K562 (cell line): ENCODE results near the gene NOS1. TPM values are rescaled to one million over a fixed set of nuclear protein-coding genes. Genes with fewer than 3 reads are reported as not detected.
A peak's percentile ranks its signal among the peaks of the same experiment; 100 is the strongest.

ENCODE experiments used
- ATAC-seq: fragments of 200-7000 bp; cut with Tn5 transposase; 3 replicates; pipeline ENCODE4 v1.9.1; 2020; ENCODE audit warnings: moderate library complexity
- BruUV-seq: library from RNA; stranded (reverse); fragments of 400-500 nt; replicated peaks from 2 replicates; lab custom pipeline; 2021; lab: Mats Ljungman, UMichigan
- CTCF ChIA-PET: fragments of 300-600 bp; formaldehyde crosslinking; extraction: SDS; loops from one replicate; lab custom pipeline; 2021; ENCODE audit warnings: low intra/inter-chr PET ratio; lab: Yijun Ruan, JAX
- POLR2A ChIA-PET: fragments of 300-600, 350-650 bp; sonication (Branson Sonifier 250); formaldehyde crosslinking; extraction: SDS; loops from one replicate; lab custom pipeline; 2021; ENCODE audit warnings: antibody characterized with exemption, inconsistent platforms; lab: Yijun Ruan, JAX
- DNase-seq, 4 experiments: peaks; one replicate each; pipeline versions ENCODE4 v3.0.0 to v3.0.0-alpha.2; 2011 to 2018; ENCODE audit warnings: low spot score in 3 of 4, mixed read lengths in 3 of 4; ENCODE audit errors: extremely low read depth in 1 of 4
- FAIRE-seq: peaks from 2 replicates; lab custom pipeline; 2011; peaks lifted over from hg19 to GRCh38; lab: Jason Lieb, UNC
- H2AFZ ChIP-seq: 2 replicates; pipeline ENCODE4 v1.6.0; 2011; ENCODE audit warnings: low read depth, low read length, control low read depth, inconsistent platforms
- H3K27ac ChIP-seq: fragments of 200-600 bp; 3 replicates; pipeline ENCODE4 v1.8.0; 2011; ENCODE audit warnings: low read depth, mild to moderate bottlenecking, control low read depth, inconsistent platforms, low read length, moderate library complexity, mixed read lengths; ENCODE audit errors: extremely low read depth
- H3K27me3 ChIP-seq, 2 experiments: fragments of 300-600 bp in 1 of 2; 2 replicates in 1 of 2; 3 replicates in 1 of 2; pipeline versions ENCODE4 v1.6.0 to v1.8.0; 2011; ENCODE audit warnings: inconsistent platforms in 2 of 2, low read length in 2 of 2, mild to moderate bottlenecking in 1 of 2, mixed read lengths in 1 of 2, moderate library complexity in 1 of 2; ENCODE audit not compliant: control insufficient read depth in 2 of 2, insufficient read depth in 2 of 2
- H3K36me3 ChIP-seq: fragments of 300-600 bp; 3 replicates; pipeline ENCODE4 v1.8.0; 2011; ENCODE audit warnings: mild to moderate bottlenecking, low read length, inconsistent platforms; ENCODE audit not compliant: control insufficient read depth, insufficient read depth
- H3K4me1 ChIP-seq, 2 experiments: fragments of 200-600 bp in 1 of 2; replicated peaks in 1 of 2; 2 replicates in 1 of 2; 3 replicates in 1 of 2; pipeline versions ENCODE4 v1.5.1 to v1.8.0; 2011; ENCODE audit warnings: inconsistent platforms in 2 of 2, low read length in 2 of 2, mild to moderate bottlenecking in 1 of 2, mixed read lengths in 1 of 2, moderate library complexity in 1 of 2; ENCODE audit not compliant: control insufficient read depth in 2 of 2, insufficient read depth in 2 of 2
- H3K4me2 ChIP-seq: 2 replicates; pipeline ENCODE4 v1.6.1; 2011; ENCODE audit warnings: low read length, control low read depth, inconsistent platforms, mixed read lengths; ENCODE audit not compliant: insufficient read depth
- H3K4me3 ChIP-seq: fragments of 200-600 bp; sonication (generic), shearing (Covaris generic); 2 replicates; pipeline ENCODE4 v1.5.1; 2016; ENCODE audit warnings: control low read depth, inconsistent platforms
- H3K79me2 ChIP-seq: fragments of 200-600 bp; 3 replicates; pipeline ENCODE4 v1.8.0; 2011; ENCODE audit warnings: low read length, inconsistent platforms; ENCODE audit not compliant: control insufficient read depth, insufficient read depth
- H3K9ac ChIP-seq, 2 experiments: 2 replicates each; pipeline versions ENCODE4 v1.6.0 to v1.6.1; 2011; ENCODE audit warnings: low read depth in 2 of 2, low read length in 2 of 2, control low read depth in 1 of 2, inconsistent platforms in 1 of 2, mild to moderate bottlenecking in 1 of 2, mixed read lengths in 1 of 2; ENCODE audit not compliant: insufficient read depth in 1 of 2
- H3K9me1 ChIP-seq: one replicate; pipeline ENCODE4 v1.6.0; 2011; ENCODE audit warnings: inconsistent platforms, mild to moderate bottlenecking, low read length, moderate library complexity; ENCODE audit not compliant: control insufficient read depth, insufficient read depth
- H3K9me3 ChIP-seq: replicated peaks from 2 replicates; pipeline ENCODE4 v1.5.1; 2011; ENCODE audit warnings: low read depth, low read length, inconsistent platforms; ENCODE audit not compliant: control insufficient read depth, insufficient read depth
- H4K20me1 ChIP-seq: replicated peaks from 2 replicates; pipeline ENCODE4 v1.6.1; 2011; ENCODE audit warnings: low read length, inconsistent platforms, mixed read lengths; ENCODE audit not compliant: control insufficient read depth, insufficient read depth
- ZFP36 ChIP-seq: fragments of 150-350 bp; IDR thresholded peaks from 2 replicates; pipeline ENCODE4 v1.6.1; 2018; ENCODE audit warnings: low read length, low read depth; ENCODE audit not compliant: partially characterized antibody
- WGBS: fragments of 100-300 bp; shearing (Covaris generic); methylation state at CpG from one replicate; pipeline ENCODE4 v1.1.6; 2016; ENCODE audit warnings: low coverage, mixed read lengths; ENCODE audit not compliant: insufficient coverage; ENCODE audit errors: missing lambda C conversion rate; 5-methylcytosine and 5-hydroxymethylcytosine counted together
- in situ Hi-C: fragments of 300-500 bp; cut with MboI; formaldehyde crosslinking; loops from 4 replicates; pipeline ENCODE4 v1.15.0; 2018; ENCODE audit warnings: inconsistent platforms, mixed read lengths
- intact Hi-C: fragments of 100-400 bp; cut with micrococcal nuclease; formaldehyde crosslinking; loops from 2 replicates; pipeline ENCODE4 v1.14.2; 2022
- polyA plus RNA-seq, 8 experiments: library from polyadenylated mRNA; depleted of rRNA in 4 of 8; stranded (reverse) in 5 of 8; unstranded in 3 of 8; fragments of >200 nt; fragmentation: Nextera tagmentation in 2 of 8; fragmentation: Illumina TruSeq in 1 of 8; extraction: Ambion mirVana in 2 of 8; extraction: Trizol in 1 of 8; gene quantifications; 2 replicates each; pipeline versions ENCODE4 v1.2.1 to v1.2.3, GENCODE V29; 2011 to 2014; ENCODE audit warnings: inconsistent platforms in 1 of 8, missing spikeins in 1 of 8
- total RNA-seq, 7 experiments: library from RNA; depleted of rRNA in 6 of 7; stranded (reverse); fragments of >200 nt in 6 of 7; fragmentation: Illumina TruSeq in 2 of 7; extraction: Trizol in 2 of 7; gene quantifications; 2 replicates each; pipeline versions ENCODE4 v1.2.1 to v1.2.3, GENCODE V29; 2011 to 2021; ENCODE audit warnings: low replicate concordance in 1 of 7
- TF ChIP-seq, protein P1 (sequence below): IDR thresholded peaks from 2 replicates; pipeline ENCODE4 v1.6.1; 2011; ENCODE audit not compliant: insufficient read length; ENCODE audit errors: extremely low read depth
- TF ChIP-seq, protein P2 (sequence below): fragments of 200-800 bp; sonication (Bioruptor generic); IDR thresholded peaks from 2 replicates; pipeline ENCODE4 v1.6.1; 2017; ENCODE audit warnings: missing genetic modification characterization, missing compliant biosample characterization

The NOS1 gene
- total and polyA plus RNA-seq, 9 of the 15 experiments (the other 6 are each of a cell fraction or from before 2014, with no cell fraction given) = not detected

DNA sequence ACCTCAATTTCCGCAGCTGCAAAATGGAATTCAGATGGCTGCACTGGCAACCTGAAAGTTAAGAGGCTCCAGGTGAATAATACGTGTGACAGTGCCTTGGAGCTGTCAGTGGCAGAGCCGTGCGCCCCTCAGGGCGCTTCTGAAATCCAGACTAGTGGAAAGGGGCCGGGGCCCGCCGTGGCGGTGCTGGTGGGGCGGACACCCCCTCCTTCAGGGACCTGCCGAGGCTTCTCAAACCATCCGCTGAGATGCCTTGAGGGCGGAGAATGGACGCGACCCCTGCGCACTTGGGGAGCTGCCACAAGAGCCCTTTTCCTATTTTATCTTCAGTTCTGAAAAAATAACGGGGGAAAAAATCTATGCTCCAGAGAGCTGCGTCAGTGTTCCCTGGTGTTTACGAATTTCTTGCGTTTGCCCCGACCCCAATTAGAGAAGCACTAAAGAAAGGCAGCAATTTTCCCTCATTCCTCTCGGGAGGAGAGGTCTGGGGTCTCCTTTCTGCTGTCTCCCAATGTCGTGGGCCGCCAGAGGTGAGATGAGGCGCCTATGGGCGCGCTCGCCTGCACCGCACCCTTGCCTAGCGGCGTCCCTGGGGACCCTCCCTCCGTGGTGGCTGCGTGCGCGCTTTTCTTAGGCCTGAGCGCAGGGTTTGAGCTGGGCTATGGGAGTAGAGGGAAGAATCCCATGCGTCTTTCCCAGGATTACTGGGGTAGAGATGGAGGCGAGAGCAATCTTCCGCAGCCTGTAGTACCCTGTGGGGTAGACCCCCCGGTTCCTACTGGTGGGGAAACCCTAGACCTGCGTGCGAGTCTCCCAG, 2.2 kb downstream of the NOS1 start:
- H3K79me2 ChIP-seq = no peaks in the 10 kb centered on the region
- H2AFZ ChIP-seq = no peak overlapping the region
- ChIA-PET POLR2A (no interaction called here), CTCF (no interaction called here)
- intact Hi-C loops (no loop called here), in situ Hi-C loops (no loop called here)
- H3K36me3 ChIP-seq = no peaks in the 10 kb centered on the region
- H3K9ac ChIP-seq = no peak overlapping the region
- ATAC-seq = no peak
- no peak overlapping the region for H3K27ac ChIP-seq
- no peak for DNase-seq
- peaks cover 2 to 52% of the 10 kb centered on the region in 2 experiments; a peak in 2 of 5 replicates for H3K27me3 ChIP-seq
- under 1% methylated on average over 38 of the region's 42 CpGs for WGBS
- H3K4me3 ChIP-seq = no peak overlapping the region
- no peaks in the 10 kb centered on the region for H3K9me1 ChIP-seq
- no peaks in the 10 kb centered on the region for H3K9me3 ChIP-seq
- no TSS peak for BruUV-seq
- no peak overlapping the region for H3K4me2 ChIP-seq
- no peak for FAIRE-seq
- H3K4me1 ChIP-seq = peaks cover 0 to 6% of the 10 kb centered on the region in 2 experiments; a peak in 1 of 5 replicates
- TF ChIP-seq, protein P1, sequence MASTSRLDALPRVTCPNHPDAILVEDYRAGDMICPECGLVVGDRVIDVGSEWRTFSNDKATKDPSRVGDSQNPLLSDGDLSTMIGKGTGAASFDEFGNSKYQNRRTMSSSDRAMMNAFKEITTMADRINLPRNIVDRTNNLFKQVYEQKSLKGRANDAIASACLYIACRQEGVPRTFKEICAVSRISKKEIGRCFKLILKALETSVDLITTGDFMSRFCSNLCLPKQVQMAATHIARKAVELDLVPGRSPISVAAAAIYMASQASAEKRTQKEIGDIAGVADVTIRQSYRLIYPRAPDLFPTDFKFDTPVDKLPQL = no peak
- no peaks in the 10 kb centered on the region; the same call in 1 of the 2 replicates for H4K20me1 ChIP-seq

DNA sequence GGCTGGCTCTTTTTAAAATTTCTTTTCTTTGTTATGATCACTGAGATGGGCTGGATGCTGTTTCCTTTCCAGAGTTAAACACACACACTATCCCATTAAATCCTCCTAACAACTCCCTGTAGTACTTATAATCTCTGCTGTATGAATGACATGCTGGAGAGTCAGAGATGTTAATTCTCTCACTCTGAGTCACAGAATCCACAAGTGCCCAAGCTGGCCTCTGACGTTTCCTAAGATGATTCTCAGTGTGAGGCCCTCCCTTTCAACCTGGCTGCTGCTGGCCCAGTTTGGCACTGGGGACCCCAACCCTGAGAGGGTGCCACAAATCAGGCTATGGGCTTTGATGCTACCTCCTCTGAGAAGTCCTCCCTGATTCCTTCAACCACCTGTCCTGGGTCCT, 5.4 kb downstream of the NOS1 start:
- TF ChIP-seq ZFP36 = peak; percentile 26
- TF ChIP-seq, protein P2, sequence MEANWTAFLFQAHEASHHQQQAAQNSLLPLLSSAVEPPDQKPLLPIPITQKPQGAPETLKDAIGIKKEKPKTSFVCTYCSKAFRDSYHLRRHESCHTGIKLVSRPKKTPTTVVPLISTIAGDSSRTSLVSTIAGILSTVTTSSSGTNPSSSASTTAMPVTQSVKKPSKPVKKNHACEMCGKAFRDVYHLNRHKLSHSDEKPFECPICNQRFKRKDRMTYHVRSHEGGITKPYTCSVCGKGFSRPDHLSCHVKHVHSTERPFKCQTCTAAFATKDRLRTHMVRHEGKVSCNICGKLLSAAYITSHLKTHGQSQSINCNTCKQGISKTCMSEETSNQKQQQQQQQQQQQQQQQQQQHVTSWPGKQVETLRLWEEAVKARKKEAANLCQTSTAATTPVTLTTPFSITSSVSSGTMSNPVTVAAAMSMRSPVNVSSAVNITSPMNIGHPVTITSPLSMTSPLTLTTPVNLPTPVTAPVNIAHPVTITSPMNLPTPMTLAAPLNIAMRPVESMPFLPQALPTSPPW = no peak
- TF ChIP-seq, all 486 proteins: peak for 1
- Histone ChIP-seq H3K4me3 (no peak overlapping the region), H3K9ac (no peak overlapping the region), H3K9me1 (no peaks in the 10 kb centered on the region), H3K27ac (no peak overlapping the region), H4K20me1 (no peaks in the 10 kb centered on the region; the same call in 1 of the 2 replicates), H3K4me2 (no peak overlapping the region), H2AFZ (no peak overlapping the region), H3K79me2 (no peaks in the 10 kb centered on the region), H3K4me1 (peaks cover 0 to 6% of the 10 kb centered on the region in 2 experiments; a peak in 1 of 5 replicates), H3K36me3 (no peaks in the 10 kb centered on the region), H3K27me3 (peaks cover 4 to 40% of the 10 kb centered on the region in 2 experiments; a peak in 2 of 5 replicates), H3K9me3 (no peaks in the 10 kb centered on the region)
- ATAC-seq = no peak
- no TSS peak for BruUV-seq
- CTCF ChIA-PET = no interaction called here
- no peak for FAIRE-seq
- in situ Hi-C loops (no loop called here), intact Hi-C loops (no loop called here)
- WGBS = 0% methylated on average over 1 of the region's 1 CpG
- no peak for DNase-seq
- POLR2A ChIA-PET = no interaction called here
